ENCODE data around the gene SMOC1. TPM values are rescaled to one million over a fixed set of nuclear protein-coding genes. Genes with fewer than 3 reads are reported as not detected.
A peak's percentile ranks its signal among the peaks of the same experiment; 100 is the strongest.

Gene SMOC1
- total RNA-seq, 2 donors from 2014 or later = 5.3 to 14.0 TPM

GRCh38 chr14:70067810-70068209 lies 188.6 kb downstream of the SMOC1 start:
- ATAC-seq (peak; percentile 90), DNase-seq (peak; percentile 65 to 80 (median 74))
- intact Hi-C loops (cut with DNase I) = no loop called here
- Histone ChIP-seq H3K27ac (no peak overlapping the region), H3K27me3 (no peaks in the 10 kb centered on the region), H3K9me3 (no peaks in the 10 kb centered on the region), H3K36me3 (replicated peaks in 1 of 2; ENCODE audit: insufficient read depth in 1 of 2, low read depth in 2 of 2) (no peaks in the 10 kb centered on the region), H3K4me1 (peaks cover 12% of the 10 kb centered on the region), H3K4me3 (no peak overlapping the region)
- WGBS, 2 donors = 39 to 42% methylated on average over 5 of the region's 5 CpGs
- TF ChIP-seq POLR2A (IDR thresholded peaks at IDR 0.05) (no peak), CTCF (IDR thresholded peaks at IDR 0.05) (no peak)

GRCh38 chr14:70069186-70069585 lies 190.0 kb downstream of the SMOC1 start:
- no peak overlapping the region for H3K4me3 ChIP-seq
- no peak for DNase-seq
- H3K9me3 ChIP-seq = no peaks in the 10 kb centered on the region
- WGBS, 2 donors = 76 to 79% methylated on average over 5 of the region's 5 CpGs
- H3K4me1 ChIP-seq = peaks cover 12% of the 10 kb centered on the region
- no peak overlapping the region for H3K27ac ChIP-seq
- no peak for TF ChIP-seq CTCF (IDR thresholded peaks at IDR 0.05)
- TF ChIP-seq POLR2A (IDR thresholded peaks at IDR 0.05) = no peak
- intact Hi-C loops (cut with DNase I) = no loop called here
- ATAC-seq = no peak
- no peaks in the 10 kb centered on the region for H3K27me3 ChIP-seq
- no peaks in the 10 kb centered on the region for H3K36me3 ChIP-seq (replicated peaks in 1 of 2; ENCODE audit: insufficient read depth in 1 of 2, low read depth in 2 of 2)

DNA sequence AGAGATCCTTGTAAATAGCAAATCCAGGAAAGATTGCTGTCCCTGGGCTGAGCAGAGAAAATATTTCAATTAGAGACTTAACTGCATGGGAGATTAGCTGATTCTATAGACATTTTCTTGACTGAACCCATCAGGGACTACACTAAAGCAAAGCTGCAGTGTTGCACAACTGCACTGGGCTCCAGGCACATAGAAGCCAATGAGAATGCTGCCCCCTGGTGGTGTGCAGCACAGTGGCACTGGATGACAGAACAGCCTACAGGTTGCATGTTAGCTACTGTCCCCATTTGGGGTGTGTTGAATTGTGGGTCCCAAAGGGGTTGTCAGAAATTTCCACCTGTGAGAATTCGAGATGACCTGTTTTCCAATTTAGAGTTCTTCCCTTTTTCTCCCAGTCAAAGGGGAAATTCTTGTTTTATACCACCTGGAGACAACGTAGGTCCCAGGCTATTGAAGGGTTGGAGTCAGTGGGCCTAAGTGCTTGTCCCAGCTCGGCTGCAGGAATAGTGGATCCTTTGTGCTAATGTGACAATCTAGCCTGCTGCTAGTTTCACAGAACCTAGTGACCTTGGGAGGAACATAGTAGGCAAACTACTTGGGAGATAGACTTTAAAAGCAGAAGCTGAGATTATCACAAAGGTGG lies 194.8 kb downstream of the SMOC1 start:
- ATAC-seq = peak; percentile 85
- H3K36me3 ChIP-seq (replicated peaks in 1 of 2; ENCODE audit: insufficient read depth in 1 of 2, low read depth in 2 of 2) = no peaks in the 10 kb centered on the region
- TF ChIP-seq CTCF (IDR thresholded peaks at IDR 0.05) = peak; percentile 75 to 85 (median 80)
- TF ChIP-seq POLR2A (IDR thresholded peaks at IDR 0.05) = no peak
- no peaks in the 10 kb centered on the region for H3K27me3 ChIP-seq
- peaks cover 23% of the 10 kb centered on the region for H3K4me1 ChIP-seq
- H3K4me3 ChIP-seq = no peak overlapping the region
- 42 to 45% methylated on average over 3 of the region's 3 CpGs for WGBS, 2 donors
- intact Hi-C loops (cut with DNase I) = no loop called here
- peak; percentile 79 to 84 (median 82) for DNase-seq
- H3K27ac ChIP-seq = no peak overlapping the region
- no peaks in the 10 kb centered on the region for H3K9me3 ChIP-seq

GRCh38 chr14:70077005-70077404 lies 197.8 kb downstream of the SMOC1 start:
- peak; percentile 64 to 87 (median 72) for DNase-seq
- intact Hi-C loops (cut with DNase I) = no loop called here
- no peaks in the 10 kb centered on the region for H3K36me3 ChIP-seq (replicated peaks in 1 of 2; ENCODE audit: insufficient read depth in 1 of 2, low read depth in 2 of 2)
- peak; percentile 73 for ATAC-seq
- no peak for TF ChIP-seq CTCF (IDR thresholded peaks at IDR 0.05)
- TF ChIP-seq POLR2A (IDR thresholded peaks at IDR 0.05) = no peak
- H3K27ac ChIP-seq = peak overlapping the region in 3 of 4 donors; percentile 6 to 54 (median 39)
- no peaks in the 10 kb centered on the region for H3K9me3 ChIP-seq
- no peaks in the 10 kb centered on the region for H3K27me3 ChIP-seq
- WGBS, 2 donors = 25 to 52% methylated on average over 3 of the region's 3 CpGs
- H3K4me3 ChIP-seq = no peak overlapping the region
- H3K4me1 ChIP-seq = peaks cover 23% of the 10 kb centered on the region

- WGBS, 2 donors = 32 to 64% methylated on average over 2 of the region's 2 CpGs
- ATAC-seq = peak; percentile 19
These were observed 198.5 kb downstream of the SMOC1 start for GRCh38 chr14:70077720-70078119.

More at GRCh38 chr14:70077720-70078119, 198.5 kb downstream of the SMOC1 start:
- Histone ChIP-seq H3K36me3 (replicated peaks in 1 of 2; ENCODE audit: insufficient read depth in 1 of 2, low read depth in 2 of 2) (no peaks in the 10 kb centered on the region), H3K27ac (peak overlapping the region in 3 of 4 donors; percentile 6 to 54 (median 39)), H3K4me3 (no peak overlapping the region), H3K27me3 (no peaks in the 10 kb centered on the region), H3K4me1 (peaks cover 23% of the 10 kb centered on the region), H3K9me3 (no peaks in the 10 kb centered on the region)
- intact Hi-C loops (cut with DNase I) = no loop called here
- no peak for DNase-seq
- TF ChIP-seq POLR2A (IDR thresholded peaks at IDR 0.05) (no peak), CTCF (IDR thresholded peaks at IDR 0.05) (no peak)

All from body of pancreas (tissue), 4 donors.